Activated CD4-positive, CD25-positive, alpha-beta regulatory T cell treated with anti-CD3 and anti-CD28 coated beads, Interleukin-2, amount 50 U/mL, for 72 hours (primary cell): ENCODE data around the gene COA3.
"Not testable (repeated sequence)": the region's sequence is repeated elsewhere in the genome, so short reads cannot be mapped to it uniquely, and the experiment has no call there.

ENCODE experiments used
- DNase-seq: peaks from one replicate; pipeline ENCODE4 v3.0.0; 2021

Gene COA3

DNA sequence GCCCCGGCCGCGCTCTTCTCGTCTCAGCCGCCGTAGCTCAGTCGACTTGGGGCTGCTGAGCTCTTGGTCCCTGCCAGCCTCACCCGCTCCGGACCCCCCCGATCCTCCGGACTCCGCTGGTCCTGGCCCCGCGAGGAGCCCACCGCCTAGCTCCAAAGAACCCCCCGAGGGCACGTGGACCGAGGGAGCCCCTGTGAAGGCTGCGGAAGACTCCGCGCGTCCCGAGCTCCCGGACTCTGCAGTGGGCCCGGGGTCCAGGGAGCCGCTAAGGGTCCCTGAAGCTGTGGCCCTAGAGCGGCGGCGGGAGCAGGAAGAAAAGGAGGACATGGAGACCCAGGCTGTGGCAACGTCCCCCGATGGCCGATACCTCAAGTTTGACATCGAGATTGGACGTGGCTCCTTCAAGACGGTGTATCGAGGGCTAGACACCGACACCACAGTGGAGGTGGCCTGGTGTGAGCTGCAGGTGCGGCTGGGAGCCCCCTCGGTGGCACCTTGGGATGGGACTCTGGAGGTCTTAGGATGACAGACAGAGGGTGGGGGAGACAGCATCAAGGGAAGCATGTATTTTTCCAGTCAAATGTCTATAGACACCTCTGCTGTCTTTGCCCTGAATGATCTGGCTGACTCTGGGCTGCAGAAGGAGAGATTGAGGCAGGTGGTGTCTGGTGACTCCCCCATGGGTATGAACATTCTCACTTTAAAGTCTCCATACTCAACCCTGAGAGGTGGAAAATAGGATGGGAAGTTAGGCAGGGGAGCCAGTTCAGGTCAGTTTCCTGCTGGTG, 17.5 kb downstream of the COA3 start:
- no peak for DNase-seq

DNA sequence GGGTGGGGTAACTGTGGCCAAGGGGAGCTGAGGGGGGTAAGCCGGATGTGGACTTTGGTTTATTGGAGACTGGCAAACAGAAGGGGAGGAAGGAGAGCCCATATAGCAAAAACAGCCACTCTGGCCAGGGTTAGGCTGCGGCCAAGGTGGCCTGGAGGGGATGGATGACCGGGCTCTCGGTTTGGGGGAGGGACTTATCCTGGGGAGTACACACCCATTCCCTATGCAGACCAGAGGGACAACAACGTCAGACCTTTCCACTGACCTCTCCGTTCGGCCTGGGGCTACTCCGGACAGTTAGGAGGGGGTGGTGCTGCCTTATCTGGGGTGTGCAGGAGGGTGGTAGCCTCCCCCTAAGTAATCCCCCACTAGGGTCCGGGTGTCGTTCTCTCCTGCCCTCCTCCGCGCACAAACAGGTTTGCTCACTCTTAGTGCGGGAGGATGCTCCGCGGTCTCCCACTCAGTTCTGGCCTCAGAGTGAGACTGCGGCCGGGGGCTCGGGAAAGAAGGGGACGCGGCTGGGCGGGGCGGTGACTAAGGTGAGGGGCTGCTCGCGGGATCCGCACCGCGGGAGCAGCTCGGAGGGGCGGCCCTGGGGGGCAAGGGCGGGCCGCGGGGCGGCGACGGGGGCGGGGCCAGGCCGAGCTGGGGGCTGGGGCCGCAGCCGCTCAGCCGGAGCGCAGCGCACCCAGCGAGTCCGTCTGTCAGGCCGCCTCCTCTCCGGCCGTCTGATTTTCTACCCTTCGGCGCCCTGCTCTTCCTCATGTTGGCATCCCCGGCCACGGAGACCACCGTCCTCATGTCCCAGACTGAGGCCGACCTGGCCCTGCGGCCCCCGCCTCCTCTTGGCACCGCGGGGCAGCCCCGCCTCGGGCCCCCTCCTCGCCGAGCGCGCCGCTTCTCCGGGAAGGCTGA, 18.3 kb downstream of the COA3 start, which contains the start of gene WNK4:
WNK4 (plus strand) TSS at position 675 of the 915 bp plus-strand sequence; CDS start at position 764, 89 bp downstream.
- DNase-seq, result no peak

DNA sequence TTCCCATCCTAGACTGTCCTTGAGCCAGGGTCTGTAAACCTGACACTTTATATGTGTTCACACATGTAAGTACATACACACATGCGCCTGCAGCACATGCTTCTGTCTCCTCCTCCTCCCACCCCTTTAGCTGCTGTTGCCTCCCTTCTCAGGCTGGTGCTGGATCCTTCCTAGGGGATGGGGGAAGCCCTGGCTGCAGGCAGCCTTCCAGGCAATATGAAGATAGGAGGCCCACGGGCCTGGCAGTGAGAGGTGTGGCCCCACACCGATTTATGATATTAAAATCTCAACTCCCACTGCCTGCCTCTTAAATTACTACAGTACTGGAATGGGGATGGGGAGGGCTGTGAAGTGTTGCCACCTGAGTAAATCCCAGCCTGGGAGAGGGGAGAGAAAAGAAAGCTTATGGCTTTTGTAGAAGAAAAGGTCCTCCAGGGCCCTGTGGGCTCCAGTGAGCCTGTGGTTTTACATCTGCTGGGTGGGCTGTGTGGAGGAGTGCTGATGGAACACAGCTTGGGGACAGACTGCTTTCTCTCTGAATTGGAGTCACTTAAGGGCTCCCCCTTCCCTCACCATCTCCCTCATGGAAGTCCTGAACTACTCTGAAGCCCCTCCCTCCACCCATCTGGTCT, 19.1 kb downstream of the COA3 start:
- no peak for DNase-seq

DNA sequence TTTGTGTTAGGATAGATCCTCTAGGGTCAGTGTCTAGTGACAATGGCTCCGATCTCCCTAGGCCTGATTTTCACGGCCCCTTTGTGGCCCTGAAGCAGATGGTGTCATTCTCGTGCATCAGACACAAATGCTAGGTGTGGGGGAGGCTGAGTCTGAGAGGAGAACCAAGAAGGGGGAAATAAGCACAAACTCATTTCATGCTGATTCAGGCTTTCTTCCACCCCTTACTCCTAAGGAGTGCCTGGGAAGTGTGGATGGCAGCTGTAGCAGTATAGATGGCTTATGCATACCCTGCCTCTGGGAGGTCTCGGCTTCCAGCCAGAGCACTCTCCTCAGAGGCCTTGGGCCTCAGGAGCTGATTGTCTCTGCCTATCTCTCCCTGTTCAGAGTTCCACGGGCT, 19.9 kb downstream of the COA3 start:
- no peak for DNase-seq

DNA sequence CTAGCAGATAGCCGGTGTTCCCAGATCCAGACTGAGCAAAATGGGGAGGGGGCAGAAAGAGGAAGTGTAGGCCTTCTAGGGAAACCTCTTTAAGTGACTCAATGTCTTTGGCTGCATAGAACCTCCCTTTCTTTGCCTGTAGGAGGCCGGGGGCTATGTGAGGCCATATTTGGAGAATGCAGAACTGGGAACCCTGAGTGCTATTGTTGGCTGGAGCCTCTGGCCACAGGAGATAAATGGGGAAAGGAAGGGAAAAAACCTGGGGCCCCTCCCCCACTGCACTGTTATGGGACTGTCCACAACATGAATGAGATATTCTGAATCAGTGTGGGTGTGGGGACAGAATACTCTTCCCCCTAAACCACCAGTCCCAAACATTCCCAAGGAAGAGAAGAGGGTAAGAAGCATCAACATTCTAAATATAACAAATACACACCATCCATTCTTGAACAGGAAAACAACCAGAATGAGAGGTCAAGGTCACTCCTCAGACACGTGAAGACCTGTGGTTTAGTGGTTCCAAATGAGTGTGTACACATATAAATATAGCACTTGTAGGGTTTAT, 22.9 kb downstream of the COA3 start:
- no peak for DNase-seq

DNA sequence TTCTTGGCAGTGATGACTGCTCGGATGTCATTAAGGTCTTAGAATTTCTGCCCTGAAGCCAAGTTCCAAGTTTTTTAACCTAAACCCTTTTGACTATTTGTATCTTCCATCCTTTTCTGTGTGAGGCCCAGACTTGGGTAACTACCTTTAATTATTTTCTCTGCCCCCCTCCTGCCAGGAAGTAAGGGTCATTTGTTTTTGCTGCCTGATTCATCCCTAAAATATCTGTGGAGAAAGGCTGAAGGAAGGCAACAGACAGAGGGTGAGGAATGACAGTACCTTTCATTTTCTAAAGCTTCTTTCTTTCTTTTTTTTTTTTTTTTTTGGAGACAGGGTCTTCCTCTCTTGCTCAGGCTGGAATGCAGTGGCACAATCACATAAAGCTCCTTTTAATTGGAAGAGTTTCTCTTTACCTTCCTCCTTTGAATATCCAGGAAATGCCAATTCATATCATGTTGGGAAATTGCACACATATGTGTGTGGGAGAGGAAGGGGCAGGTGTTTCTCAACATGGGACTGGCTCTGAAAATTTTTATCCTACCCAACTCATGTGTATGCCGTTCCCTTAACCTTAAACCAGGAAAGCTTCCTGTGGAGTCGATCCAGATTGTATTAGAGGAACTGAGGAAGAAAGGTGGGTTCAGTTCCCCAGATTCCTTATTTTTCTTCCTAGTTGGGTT, 24.3 kb downstream of the COA3 start:
- DNase-seq, result no peak

DNA sequence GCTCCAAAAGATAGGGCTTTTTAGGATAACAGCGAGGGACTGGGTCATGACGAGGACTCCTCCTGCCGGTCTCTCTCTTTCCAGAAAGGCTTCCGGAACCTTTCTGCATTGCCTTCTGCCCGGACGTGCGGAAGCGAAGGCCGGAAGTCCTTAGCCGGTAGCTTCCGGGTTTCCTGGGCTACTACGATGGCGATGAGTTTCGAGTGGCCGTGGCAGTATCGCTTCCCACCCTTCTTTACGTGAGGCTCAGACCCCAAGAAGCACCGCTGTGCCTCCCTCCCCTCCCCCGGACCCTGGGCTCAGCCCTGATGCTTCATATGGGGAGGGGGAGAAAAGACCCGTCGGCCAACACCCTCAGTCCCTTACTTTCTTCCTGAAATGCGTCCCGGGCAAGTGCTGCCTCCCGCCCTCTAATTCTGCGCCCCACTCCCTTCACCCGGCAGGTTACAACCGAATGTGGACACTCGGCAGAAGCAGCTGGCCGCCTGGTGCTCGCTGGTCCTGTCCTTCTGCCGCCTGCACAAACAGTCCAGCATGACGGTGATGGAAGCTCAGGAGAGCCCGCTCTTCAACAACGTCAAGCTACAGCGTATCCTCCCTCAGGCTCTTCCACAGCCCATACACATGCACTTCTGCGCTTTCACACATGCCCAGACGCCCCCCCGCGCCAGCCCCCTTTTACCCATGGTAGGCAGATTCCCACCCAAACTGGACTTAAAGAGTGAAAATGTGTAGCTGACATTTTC, 25.0 kb downstream of the COA3 start, which contains the start of gene VPS25:
VPS25 (plus strand) TSS at position 160 of the 746 bp plus-strand sequence; CDS start at position 187, 27 bp downstream.
- DNase-seq, result peak; percentile 73

DNA sequence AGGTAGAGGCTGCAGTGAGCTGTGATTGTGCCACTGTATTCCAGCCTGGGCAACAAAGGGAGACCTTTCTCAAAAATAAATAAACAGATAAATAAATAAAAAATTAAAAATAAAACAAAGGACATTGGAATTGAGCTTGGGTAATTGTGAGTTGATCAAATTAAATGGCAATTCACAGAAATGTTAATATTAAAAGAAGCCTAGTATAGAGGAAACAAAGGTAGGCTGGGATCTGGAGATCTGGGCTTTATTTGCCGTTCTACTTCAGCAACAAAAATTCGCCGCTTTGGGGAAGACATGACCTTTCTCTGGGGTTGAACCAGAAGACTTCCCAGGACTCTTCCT, 25.6 kb downstream of the COA3 start:
- DNase-seq, result no peak

DNA sequence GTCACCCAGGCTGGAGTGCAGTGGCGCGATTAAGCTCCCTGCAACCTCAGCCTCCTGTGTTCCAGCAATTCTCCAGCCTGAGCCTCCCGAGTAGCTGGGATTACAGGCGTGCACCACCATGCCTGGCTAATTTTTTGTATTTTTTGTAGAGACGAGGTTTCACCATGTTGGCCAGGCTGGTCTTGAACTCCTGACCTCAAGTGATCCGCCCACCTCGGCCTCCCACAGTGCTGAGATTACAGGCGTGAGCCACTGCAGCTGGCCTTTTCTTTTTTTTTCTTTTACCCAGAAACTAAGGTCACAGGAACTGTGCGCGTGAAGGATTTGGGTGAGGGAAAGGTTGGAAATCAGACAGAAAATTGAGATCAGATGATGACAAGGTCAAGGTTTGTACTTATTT, 28.5 kb downstream of the COA3 start:
- DNase-seq, result not testable (repeated sequence)

DNA sequence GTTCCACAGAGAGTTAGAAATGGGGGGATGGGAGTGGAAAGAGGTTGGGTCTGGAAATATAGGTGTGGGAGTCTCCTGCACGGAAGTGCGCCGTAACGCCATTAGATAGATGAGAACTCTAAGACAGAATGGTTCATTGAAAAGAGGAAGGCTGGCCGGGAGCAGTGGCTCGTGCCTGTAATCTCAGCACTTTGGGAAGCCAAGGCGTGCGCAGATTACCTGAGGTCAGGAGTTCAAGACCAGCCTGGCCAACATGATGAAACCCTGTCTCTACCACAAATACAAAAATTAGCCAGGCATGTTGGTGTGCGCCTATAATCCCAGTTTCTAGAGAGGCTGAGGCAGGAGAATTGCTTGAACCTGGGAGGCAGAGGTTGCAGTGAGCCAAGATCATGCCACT, 30.5 kb downstream of the COA3 start:
- DNase-seq, result not testable (repeated sequence)

DNA sequence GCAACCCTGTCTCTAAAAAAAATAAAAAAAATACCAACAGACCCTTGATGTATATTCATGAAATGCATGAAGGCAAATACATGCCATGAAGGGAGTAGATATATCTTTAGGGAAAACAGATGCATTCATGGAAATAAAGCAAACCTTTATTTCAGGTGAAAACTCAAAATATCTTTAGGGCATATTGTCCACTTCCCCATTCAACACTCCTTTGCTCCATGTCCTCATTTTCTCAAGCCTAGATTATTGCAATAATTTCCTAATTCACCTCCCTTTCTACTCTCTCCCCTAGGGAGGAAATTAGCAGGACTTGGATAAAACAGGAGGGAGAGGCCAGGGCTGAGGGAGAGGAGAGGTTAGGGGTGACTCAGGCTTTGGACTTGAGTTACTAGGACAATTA, 31.0 kb downstream of the COA3 start:
- no peak for DNase-seq

DNA sequence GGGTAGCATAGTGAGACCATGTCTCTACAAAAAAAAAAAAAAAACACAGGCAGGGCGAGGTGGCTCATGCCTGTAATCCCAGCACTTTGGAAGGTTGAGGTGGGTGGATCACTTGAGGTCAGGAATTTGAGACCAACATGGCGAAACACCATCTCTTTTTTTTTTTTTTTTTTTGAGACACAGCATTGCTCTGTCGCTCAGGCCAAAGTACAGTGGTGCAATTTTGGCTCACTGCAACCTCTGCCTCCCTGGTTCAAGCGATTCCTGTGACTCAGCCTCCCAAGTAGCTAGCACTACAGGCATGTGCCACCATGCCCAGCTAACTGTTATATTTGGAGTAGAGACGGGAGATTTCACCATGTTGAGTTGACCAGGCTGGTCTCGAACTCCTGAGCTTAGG, 32.4 kb downstream of the COA3 start:
- DNase-seq, result no peak

DNA sequence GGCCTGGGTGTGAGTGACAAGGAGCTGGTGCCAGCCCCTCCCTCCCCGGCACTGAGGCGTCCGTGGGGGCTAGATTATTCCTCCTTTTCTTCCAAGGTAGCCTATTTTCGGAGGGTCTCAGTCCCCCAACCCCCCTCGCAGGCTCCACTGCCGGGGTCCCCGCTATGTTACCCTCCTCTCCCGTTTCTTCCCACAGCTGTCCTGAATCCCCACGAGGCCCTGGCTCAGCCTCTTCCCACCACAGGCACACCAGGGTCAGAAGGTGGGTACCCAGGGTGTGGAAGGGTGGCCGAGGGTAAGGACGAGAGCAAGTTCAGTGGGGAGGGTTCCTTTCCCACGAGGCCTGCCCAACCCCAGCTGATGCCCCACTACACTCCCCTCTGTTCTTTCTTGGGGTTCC, 36.9 kb downstream of the COA3 start:
- DNase-seq, result no peak

DNA sequence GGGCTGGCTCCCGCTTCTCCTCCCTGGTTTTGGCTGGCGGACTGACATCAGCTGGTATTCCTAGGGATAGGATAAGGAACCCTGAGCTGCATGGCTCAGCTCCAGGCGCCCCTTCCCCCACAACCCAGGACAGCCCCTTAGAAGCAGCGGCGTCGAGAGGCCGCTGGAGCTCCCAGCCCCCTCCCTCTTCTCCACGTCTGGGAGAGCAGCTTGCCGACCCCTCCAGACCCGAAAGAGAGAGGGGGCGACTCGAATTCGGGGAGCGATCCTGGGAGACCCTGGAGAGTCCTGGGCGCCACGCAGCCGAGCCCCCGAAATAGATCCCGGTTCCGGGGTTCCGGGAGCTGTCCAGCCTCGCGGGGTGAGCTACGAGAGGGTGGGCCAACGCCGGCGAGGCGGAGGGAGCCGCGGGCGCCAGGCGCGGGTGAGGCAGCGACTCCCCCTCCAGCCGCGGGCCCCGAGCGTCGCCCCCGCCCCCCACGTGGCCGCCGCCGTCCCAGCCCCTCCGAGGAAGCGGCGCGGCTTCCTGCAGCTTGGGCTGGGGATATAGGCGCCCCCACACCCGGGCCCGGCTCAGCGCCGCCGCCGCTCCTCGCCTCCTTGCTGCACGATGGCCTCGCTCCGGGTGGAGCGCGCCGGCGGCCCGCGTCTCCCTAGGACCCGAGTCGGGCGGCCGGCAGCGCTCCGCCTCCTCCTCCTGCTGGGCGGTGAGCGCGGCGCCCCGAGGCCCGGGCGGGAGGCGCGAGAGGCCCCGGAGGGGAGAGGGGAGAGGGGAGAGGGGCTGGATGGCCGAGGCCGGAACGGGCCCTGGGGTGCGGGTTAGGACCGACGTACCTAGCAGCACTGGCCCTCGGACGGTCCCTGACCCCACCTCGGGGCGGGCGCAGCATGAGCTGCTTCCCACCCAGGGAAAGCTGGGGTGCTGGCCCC, 37.6 kb downstream of the COA3 start, which contains the start of gene RAMP2:
RAMP2 (plus strand) TSS at position 576 of the 930 bp plus-strand sequence; CDS start at position 611, 35 bp downstream.
- no peak for DNase-seq

DNA sequence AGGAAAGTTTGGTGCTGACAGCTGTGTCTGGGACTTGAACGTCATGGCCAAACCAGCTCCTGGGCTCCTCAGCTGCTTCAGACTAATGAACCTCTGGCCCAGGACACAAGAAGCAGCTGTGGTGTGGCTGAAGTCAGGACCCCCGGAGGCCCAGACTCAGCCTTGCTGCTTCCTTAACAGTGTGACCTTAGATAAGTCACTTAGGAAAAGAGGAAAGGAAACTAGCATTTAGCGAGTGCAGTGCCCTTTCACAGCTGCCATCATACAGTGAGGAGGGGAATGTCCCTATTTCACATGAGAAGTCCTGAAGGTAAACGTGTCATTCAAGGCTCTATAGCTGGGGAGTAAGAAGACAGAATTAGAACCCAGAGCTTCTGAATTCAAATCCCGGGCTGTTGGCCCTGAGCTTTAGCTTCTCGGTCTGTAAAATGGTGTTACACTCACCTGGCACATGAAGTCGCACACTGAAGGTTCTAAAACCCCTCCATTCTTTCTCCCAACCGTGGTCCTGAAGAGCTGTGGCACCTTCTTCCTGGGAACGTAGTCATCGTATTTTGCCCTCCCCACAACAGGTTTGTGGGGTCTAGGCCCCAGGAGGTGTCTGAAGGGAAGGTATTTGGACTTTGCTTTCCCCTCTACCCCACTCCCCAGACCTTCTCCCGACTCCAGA, 38.4 kb downstream of the COA3 start:
- no peak for DNase-seq

DNA sequence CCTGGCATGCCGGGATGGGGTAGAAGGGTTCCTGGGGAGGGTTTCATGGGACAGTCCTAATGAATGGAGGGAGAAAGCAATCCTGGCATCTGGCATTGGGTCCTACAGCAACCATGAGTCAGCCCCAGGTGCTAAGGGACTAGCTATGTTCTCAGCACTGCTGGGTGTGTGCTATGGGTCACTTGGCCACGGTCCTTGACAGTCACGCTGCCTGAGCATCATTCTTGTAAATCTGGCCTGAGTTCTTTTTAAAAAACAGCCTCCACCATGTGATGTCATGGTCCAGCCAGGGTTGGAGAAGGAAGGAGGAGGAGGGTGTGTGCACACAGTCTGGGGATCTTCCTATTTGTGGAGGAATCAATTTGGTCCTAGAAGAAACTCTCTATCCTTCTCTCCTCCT, 43.7 kb downstream of the COA3 start:
- DNase-seq, result no peak

DNA sequence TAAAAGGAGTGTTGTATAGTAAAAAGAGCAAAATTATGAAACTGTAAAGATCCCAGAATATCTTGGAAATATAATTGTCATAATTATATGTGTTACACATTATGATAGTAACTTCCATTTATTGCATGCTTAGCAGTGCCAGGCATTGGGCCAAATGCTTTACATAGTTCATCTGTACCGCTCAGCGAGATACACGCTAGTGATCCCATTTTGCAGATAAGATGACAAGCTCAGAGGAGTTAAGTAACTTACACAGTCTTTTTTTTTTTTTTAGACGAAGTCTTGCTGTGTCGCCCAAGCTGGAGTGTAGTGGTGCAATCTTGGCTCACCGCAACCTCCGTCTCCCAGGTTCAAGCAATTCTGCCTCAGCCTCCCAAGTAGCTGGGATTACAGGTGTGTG, 46.9 kb downstream of the COA3 start:
- no peak for DNase-seq

DNA sequence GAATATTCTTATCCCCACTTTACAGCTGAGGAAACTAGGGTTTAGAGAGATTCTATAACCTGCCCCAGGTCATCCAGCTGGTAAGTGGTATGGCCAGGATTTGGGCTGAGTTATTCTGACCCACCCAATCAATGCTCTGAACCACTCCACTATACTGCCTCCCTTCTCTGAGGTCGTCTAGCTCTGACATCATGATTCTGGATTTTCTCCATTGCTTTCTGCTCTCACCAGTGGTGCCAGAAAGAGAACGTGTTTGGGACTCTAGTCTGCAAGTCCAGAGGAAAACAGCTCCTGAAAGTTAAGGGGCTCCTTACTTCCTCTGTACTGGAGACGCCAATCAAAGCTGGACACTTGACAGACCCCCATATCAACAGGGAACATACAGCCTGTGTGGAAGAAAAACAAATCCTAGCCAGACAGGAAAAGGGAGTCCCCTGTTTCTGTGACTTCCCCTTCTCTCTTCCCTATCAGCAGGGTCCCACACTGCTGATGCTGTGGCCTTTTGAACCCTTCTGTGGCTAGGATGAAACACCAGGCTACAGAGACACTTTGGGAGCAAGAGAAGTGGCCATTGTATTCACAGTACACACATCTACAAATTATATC, 47.7 kb downstream of the COA3 start:
- DNase-seq, result no peak
